ENCODE measurements around the gene GABARAP. TPM values are rescaled to one million over a fixed set of nuclear protein-coding genes. Genes with fewer than 3 reads are reported as not detected.
A peak's percentile ranks its signal among the peaks of the same experiment; 100 is the strongest.

GABARAP gene
- total and polyA plus RNA-seq, 10 of the 15 experiments (the other 5 are each of a cell fraction or from before 2014, with no cell fraction given), result 134 to 613 (median 285) TPM

DNA sequence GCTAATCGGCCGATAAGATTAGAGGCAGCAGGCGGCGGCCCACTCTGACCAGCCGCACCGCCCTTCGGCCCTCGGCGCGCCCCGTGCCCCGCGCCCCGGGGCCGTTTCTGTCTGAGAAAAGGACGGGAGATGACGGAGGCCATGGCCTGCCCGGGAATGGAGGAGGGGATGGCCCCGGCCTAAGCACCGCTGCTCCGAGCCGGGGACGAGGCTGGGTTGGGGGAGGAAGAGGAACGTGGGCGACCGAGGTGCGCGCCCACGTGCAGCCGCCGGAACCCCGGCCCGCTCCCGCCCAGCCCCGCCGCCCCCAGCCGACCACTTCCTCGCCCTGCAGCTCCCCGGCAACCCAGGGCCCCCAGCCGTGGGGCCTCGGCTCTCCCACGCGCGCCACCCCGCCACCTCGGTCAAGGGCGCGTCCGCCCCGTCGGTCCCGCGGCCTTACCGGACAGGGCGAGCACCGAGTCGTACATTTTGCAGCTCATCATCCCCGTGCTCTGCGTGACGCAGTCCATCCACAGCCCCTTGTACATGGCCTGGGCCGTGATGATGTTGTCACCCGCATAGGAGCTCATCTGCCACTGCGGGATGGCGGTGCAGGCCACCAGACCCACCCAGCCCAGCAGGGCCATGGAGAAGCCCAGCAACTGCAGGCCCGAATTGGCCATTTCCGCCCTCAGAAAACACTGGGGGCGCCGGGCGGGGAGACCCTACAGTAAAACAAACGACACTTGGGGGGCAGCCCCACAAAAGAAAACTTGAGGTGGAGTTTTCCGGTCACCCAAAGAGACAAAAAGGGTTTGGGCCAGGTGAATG, 19.3 kb upstream of the GABARAP start:
- Histone ChIP-seq H3K4me1 (ENCODE audit: control insufficient read depth, insufficient read depth, low read length) (peaks cover 17% of the 10 kb centered on the region), H3K9ac (ENCODE audit: control insufficient read depth, insufficient read depth, low read length) (peak overlapping the region; percentile 43), H3K9me3 (replicated peaks; ENCODE audit: control insufficient read depth, insufficient read depth, low read length) (no peaks in the 10 kb centered on the region), H3K27me3 (replicated peaks in 1 of 2; ENCODE audit: control insufficient read depth in 2 of 2, insufficient read depth in 2 of 2, low read length in 1 of 2) (peaks cover 3 to 5% of the 10 kb centered on the region in 2 experiments; a peak in 2 of 4 replicates), H3K79me2 (ENCODE audit: control insufficient read depth, insufficient read depth, low read length) (no peaks in the 10 kb centered on the region), H2AFZ (ENCODE audit: control insufficient read depth, low read depth, low read length) (peak overlapping the region; percentile 65), H3K4me2 (ENCODE audit: control insufficient read depth, insufficient read depth) (peak overlapping the region; percentile 86), H4K20me1 (ENCODE audit: control insufficient read depth, insufficient read depth) (no peaks in the 10 kb centered on the region), H3K4me3 (peak overlapping the region; percentile 64), H3K36me3 (ENCODE audit: control insufficient read depth in 2 of 2, insufficient read depth in 2 of 2, low read length in 1 of 2) (peaks cover 0 to 3% of the 10 kb centered on the region in 2 experiments; a peak in 1 of 4 replicates), H3K27ac (ENCODE audit: control insufficient read depth, insufficient read depth) (no peak overlapping the region)
- ChIA-PET SMC1A (ENCODE audit: uncharacterized antibody, unreplicated experiment) (no interaction called here), CTCF (no interaction called here), POLR2A (no interaction called here), RAD21 (ENCODE audit: unreplicated experiment) (no interaction called here)
- TF ChIP-seq ZNF274 (IDR thresholded peaks at IDR 0.05; ENCODE audit: insufficient read depth, insufficient read length) (no peak), EGR1 (IDR thresholded peaks at IDR 0.05; ENCODE audit: borderline replicate concordance in 1 of 2, low read depth in 2 of 2, low read length in 2 of 2) (peak in 1 of 2 experiments; percentile 73; a peak in 1 of 3 replicates), BHLHE40 (IDR thresholded peaks at IDR 0.05; ENCODE audit: borderline replicate concordance in 1 of 2, low read depth in 2 of 2, low read length in 1 of 2) (peak in 1 of 2 experiments; percentile 37; a peak in 1 of 4 replicates)
- TF ChIP-seq, protein P1, sequence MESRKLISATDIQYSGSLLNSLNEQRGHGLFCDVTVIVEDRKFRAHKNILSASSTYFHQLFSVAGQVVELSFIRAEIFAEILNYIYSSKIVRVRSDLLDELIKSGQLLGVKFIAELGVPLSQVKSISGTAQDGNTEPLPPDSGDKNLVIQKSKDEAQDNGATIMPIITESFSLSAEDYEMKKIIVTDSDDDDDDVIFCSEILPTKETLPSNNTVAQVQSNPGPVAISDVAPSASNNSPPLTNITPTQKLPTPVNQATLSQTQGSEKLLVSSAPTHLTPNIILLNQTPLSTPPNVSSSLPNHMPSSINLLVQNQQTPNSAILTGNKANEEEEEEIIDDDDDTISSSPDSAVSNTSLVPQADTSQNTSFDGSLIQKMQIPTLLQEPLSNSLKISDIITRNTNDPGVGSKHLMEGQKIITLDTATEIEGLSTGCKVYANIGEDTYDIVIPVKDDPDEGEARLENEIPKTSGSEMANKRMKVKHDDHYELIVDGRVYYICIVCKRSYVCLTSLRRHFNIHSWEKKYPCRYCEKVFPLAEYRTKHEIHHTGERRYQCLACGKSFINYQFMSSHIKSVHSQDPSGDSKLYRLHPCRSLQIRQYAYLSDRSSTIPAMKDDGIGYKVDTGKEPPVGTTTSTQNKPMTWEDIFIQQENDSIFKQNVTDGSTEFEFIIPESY (IDR thresholded peaks at IDR 0.05), result no peak
- TF ChIP-seq, protein P2, sequence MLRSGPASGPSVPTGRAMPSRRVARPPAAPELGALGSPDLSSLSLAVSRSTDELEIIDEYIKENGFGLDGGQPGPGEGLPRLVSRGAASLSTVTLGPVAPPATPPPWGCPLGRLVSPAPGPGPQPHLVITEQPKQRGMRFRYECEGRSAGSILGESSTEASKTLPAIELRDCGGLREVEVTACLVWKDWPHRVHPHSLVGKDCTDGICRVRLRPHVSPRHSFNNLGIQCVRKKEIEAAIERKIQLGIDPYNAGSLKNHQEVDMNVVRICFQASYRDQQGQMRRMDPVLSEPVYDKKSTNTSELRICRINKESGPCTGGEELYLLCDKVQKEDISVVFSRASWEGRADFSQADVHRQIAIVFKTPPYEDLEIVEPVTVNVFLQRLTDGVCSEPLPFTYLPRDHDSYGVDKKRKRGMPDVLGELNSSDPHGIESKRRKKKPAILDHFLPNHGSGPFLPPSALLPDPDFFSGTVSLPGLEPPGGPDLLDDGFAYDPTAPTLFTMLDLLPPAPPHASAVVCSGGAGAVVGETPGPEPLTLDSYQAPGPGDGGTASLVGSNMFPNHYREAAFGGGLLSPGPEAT (IDR thresholded peaks at IDR 0.05; ENCODE audit: low read depth), result no peak
- ATAC-seq (peak; percentile 48), DNase-seq (ENCODE audit: low read depth, low spot score) (no peak), FAIRE-seq (no peak)
- WGBS (ENCODE audit: insufficient coverage, insufficient replicate concordance, low lambda C conversion rate, missing lambda C conversion rate), result 32% methylated on average over 47 of the region's 71 CpGs
- intact Hi-C loops (cut with micrococcal nuclease; ENCODE audit: unreplicated experiment), result no loop called here
- BruUV-seq (replicated peaks), result no TSS peak
- in situ Hi-C loops (cut with MboI), result no loop called here

All from GM12878 (cell line).